GM12873 (cell line): ENCODE results near the gene ACCSL.

ENCODE experiments used
- TF ChIP-seq, protein P1 (sequence below): IDR thresholded peaks from 2 replicates; pipeline ENCODE4 v1.5.1; 2012; ENCODE audit warnings: low read depth, mild to moderate bottlenecking, moderate library complexity, low read length, control low read depth; ENCODE audit not compliant: insufficient read depth; ENCODE audit errors: missing control alignments

ACCSL gene

DNA sequence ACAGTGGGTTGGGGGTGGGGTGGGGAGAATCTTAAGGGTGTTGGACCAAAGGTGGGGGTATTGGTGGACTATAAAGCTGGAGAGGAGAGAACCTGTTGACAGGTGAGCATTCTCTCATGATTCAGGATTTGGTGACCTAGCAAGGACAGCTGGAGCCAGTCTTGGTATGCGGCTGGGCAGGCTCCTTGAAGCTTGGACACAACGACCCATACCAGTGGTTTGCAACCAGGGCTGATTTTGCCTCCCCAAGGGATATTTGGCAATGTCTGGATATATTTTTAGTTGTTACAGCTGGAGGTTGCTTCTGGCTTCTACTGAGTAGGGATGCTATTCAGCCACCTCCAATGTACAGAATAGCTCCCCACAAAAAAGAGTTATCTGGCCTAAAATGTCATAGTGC, 53.3 kb downstream of the ACCSL start:
- TF ChIP-seq, protein P1, sequence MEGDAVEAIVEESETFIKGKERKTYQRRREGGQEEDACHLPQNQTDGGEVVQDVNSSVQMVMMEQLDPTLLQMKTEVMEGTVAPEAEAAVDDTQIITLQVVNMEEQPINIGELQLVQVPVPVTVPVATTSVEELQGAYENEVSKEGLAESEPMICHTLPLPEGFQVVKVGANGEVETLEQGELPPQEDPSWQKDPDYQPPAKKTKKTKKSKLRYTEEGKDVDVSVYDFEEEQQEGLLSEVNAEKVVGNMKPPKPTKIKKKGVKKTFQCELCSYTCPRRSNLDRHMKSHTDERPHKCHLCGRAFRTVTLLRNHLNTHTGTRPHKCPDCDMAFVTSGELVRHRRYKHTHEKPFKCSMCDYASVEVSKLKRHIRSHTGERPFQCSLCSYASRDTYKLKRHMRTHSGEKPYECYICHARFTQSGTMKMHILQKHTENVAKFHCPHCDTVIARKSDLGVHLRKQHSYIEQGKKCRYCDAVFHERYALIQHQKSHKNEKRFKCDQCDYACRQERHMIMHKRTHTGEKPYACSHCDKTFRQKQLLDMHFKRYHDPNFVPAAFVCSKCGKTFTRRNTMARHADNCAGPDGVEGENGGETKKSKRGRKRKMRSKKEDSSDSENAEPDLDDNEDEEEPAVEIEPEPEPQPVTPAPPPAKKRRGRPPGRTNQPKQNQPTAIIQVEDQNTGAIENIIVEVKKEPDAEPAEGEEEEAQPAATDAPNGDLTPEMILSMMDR, result no peak

DNA sequence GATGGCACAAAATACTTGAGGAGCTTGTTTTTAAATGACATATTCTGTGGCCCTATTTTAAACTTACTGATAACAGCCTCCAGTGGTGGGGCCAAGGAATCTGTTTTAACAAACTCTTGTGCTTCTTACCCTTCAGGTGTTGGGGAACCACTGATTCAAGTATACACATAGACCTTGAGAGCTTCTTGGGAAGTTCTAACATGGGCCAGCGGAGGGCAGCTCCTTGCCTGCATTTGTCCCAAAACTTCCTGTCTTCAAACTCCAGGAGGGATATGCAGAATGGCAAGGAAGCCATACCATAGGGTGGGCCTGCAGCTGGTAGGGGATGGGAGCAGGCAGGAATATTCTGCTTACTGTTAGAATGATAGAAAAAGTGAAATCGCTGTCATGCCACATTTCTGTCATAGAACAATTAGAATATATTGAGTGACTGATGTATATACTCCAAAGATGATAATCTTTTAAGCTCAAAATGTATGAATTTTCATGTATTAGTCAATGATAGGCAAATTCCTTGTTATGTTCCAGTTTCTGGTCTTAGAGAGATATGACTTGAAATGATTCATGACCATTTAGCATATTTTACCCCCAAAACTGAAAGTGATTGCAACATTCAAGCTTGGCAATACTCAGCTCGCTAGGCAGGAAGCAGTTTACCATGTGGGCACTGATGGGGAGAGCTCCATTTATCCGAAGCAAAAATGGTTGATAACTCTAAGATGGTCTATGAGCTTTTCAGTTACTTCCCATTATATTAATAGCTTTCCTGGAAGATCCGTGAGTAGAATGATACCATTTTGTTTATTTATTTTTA, 56.9 kb downstream of the ACCSL start:
- TF ChIP-seq, protein P1, result no peak

DNA sequence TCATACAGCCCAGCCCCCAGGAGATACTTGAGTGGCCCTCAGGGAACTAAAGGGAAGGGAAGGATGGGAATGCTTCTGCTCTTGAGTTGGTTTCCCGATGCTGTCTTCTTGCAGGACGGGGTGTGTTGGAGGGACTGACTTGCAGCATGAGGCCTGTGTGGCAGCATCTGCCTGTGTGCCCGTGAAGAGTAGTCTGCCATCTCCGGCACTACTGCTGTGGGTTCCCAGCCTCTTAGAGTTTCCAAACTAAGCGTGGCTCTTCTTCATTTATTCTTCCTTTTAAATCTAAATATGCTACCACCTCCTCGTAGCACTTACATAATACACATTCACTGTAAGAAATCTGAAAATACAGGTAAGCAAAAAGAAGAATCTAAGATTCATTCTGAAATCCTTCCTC, 60.5 kb downstream of the ACCSL start:
- TF ChIP-seq, protein P1, result no peak
